HG02571 (cell line): ENCODE data around the gene SMARCA5.
A peak's percentile ranks its signal among the peaks of the same experiment; 100 is the strongest.

ENCODE experiments used
- ATAC-seq: cut with Tn5 transposase; IDR thresholded peaks from one replicate; pipeline ENCODE4 v1.9.1; 2021; ENCODE audit warnings: mild to moderate bottlenecking, moderate library complexity; ENCODE audit not compliant: unreplicated experiment

The SMARCA5 gene

GRCh38 chr4:143531380-143531779 lies 17.9 kb downstream of the SMARCA5 start:
- no peak for ATAC-seq

GRCh38 chr4:143531788-143532491 lies 18.4 kb downstream of the SMARCA5 start:
- ATAC-seq, result no peak

GRCh38 chr4:143538979-143539669 lies 25.6 kb downstream of the SMARCA5 start:
- ATAC-seq, result no peak

- no peak for ATAC-seq
Measured at GRCh38 chr4:143539670-143540023, 26.1 kb downstream of the SMARCA5 start.

GRCh38 chr4:143549928-143550327 lies 36.4 kb downstream of the SMARCA5 start:
- no peak for ATAC-seq

- peak; percentile 63 for ATAC-seq
Measured at GRCh38 chr4:143554728-143555597, 41.5 kb downstream of the SMARCA5 start.

GRCh38 chr4:143555676-143556075 lies 42.2 kb downstream of the SMARCA5 start:
- no peak for ATAC-seq

GRCh38 chr4:143558286-143558685 lies 44.8 kb downstream of the SMARCA5 start:
- no peak for ATAC-seq

- ATAC-seq, result peak; percentile 90
Measured at GRCh38 chr4:143558823-143559756, 45.6 kb downstream of the SMARCA5 start.

- ATAC-seq, result no peak
Measured at GRCh38 chr4:143559757-143560147, 46.2 kb downstream of the SMARCA5 start.

- ATAC-seq, result no peak
Measured at GRCh38 chr4:143564472-143564871, 51.0 kb downstream of the SMARCA5 start.

GRCh38 chr4:143575331-143575730 lies 61.8 kb downstream of the SMARCA5 start:
- no peak for ATAC-seq

- no peak for ATAC-seq
Measured at GRCh38 chr4:143581331-143581946, 67.9 kb downstream of the SMARCA5 start.

- no peak for ATAC-seq
Measured at GRCh38 chr4:143585548-143585947, 72.0 kb downstream of the SMARCA5 start.

- ATAC-seq, result no peak
Measured at GRCh38 chr4:143586080-143586479, 72.6 kb downstream of the SMARCA5 start.

- ATAC-seq, result no peak
Measured at GRCh38 chr4:143587703-143588102, 74.2 kb downstream of the SMARCA5 start.

GRCh38 chr4:143597276-143597675 lies 83.8 kb downstream of the SMARCA5 start:
- no peak for ATAC-seq

GRCh38 chr4:143598816-143599215 lies 85.3 kb downstream of the SMARCA5 start:
- no peak for ATAC-seq

- ATAC-seq, result no peak
Measured at GRCh38 chr4:143599827-143600226, 86.3 kb downstream of the SMARCA5 start.

GRCh38 chr4:143606480-143606879 lies 93.0 kb downstream of the SMARCA5 start:
- no peak for ATAC-seq
